Astrocyte of the cerebellum (primary cell): ENCODE measurements around the gene EML2.

ENCODE experiments used
- DNase-seq: peaks from one replicate; pipeline ENCODE4 v3.0.0-alpha.2; 2011; ENCODE audit warnings: low read depth
- H3K4me3 ChIP-seq: 2 replicates; pipeline ENCODE4 v1.5.1; 2011; ENCODE audit warnings: mild to moderate bottlenecking, low read depth, low read length, moderate library complexity
- in situ Hi-C: cut with HindIII; loops from 2 replicates; pipeline ENCODE4 v1.10.0; 2017; ENCODE audit warnings: low sequenced_read_pairs
- TF ChIP-seq, protein P1 (sequence below): IDR thresholded peaks from 2 replicates; pipeline ENCODE4 v1.5.1; 2012; ENCODE audit warnings: low read length, low read depth, moderate library complexity, mild to moderate bottlenecking; ENCODE audit errors: missing control alignments

EML2 gene

DNA sequence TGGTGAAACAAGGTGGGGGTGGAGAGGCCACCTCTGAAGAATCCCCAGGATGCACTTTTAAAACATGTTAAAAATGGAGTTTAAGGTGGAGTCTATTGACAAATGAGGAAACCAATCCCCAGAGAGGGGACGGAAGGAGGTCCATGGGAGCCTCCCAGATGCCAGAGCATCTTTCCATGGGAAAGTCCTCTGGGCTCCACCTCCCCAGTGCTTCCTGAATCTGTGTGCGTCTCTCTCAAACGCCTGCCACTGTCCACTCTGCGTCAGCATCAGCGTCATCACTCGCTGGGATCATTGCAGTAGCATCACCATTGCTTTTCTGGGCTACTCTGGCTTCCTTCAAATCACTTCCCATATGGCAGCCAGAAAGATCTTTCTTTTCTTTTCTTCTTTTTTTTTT lies 43.4 kb downstream of the EML2 start:
- H3K4me3 ChIP-seq = no peak overlapping the region
- TF ChIP-seq, protein P1, sequence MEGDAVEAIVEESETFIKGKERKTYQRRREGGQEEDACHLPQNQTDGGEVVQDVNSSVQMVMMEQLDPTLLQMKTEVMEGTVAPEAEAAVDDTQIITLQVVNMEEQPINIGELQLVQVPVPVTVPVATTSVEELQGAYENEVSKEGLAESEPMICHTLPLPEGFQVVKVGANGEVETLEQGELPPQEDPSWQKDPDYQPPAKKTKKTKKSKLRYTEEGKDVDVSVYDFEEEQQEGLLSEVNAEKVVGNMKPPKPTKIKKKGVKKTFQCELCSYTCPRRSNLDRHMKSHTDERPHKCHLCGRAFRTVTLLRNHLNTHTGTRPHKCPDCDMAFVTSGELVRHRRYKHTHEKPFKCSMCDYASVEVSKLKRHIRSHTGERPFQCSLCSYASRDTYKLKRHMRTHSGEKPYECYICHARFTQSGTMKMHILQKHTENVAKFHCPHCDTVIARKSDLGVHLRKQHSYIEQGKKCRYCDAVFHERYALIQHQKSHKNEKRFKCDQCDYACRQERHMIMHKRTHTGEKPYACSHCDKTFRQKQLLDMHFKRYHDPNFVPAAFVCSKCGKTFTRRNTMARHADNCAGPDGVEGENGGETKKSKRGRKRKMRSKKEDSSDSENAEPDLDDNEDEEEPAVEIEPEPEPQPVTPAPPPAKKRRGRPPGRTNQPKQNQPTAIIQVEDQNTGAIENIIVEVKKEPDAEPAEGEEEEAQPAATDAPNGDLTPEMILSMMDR = no peak
- DNase-seq = no peak
- in situ Hi-C loops = no loop called here

DNA sequence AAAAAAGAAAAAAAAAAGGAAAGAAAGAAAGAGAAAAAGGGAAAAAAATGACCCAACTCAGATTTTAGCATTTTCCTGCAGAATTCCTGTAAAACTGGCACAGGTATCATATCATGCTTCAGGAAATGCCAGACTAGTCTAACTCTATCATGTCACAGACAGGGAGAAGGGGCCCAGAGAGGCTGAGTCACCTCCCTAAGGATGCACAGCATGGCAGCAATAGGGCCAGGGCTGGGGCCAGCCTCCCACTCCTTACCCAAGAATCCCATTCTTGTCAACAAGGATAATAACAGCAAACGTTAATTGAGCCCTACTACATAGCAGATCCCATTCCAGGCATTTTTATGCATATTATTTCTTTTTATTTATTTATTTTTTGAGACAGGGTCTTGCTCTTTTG lies 45.7 kb downstream of the EML2 start:
- no peak for DNase-seq
- in situ Hi-C loops = no loop called here
- no peak overlapping the region for H3K4me3 ChIP-seq
- TF ChIP-seq, protein P1 = no peak

DNA sequence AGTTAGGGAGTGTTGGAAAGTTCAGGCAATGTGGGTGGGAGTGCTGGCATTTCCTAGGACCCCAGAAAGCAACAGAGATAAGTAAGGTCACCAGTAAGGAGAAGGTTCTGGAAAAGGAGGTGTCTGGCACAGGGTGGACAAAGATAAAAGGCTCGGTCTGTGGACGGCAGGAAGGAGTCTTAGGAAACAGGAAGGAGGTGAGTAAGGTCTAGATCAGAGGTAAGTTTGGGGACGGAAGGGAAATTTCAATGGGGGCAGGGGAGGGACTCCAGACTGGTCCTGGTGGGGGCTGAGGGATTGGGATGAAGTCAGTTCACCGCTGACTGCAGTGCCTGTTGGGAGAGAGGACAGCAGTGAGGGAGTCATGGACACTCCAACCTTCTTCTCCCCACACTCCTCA lies 46.8 kb downstream of the EML2 start:
- in situ Hi-C loops = no loop called here
- DNase-seq = no peak
- TF ChIP-seq, protein P1 = no peak
- H3K4me3 ChIP-seq = no peak overlapping the region

DNA sequence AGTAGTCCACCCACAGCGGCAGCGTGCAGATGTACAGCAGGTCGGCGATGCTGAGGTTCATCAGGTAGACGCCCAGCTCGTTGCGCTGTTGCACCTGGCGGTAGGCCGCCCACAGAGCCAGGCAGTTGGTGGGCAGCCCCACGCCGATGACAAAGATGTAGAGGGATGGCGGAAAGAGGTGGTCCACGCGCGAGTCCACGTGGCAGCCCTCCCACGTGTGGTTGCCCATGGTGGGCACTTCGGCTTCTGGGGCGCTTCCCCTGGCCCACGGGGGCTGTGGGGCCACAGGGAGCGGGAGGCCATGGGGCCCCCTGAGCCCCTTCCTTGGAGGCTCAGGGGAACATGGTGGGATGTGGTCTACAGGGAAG lies 47.6 kb downstream of the EML2 start:
- H3K4me3 ChIP-seq = no peak overlapping the region
- in situ Hi-C loops = no loop called here
- no peak for DNase-seq
- TF ChIP-seq, protein P1 = no peak

DNA sequence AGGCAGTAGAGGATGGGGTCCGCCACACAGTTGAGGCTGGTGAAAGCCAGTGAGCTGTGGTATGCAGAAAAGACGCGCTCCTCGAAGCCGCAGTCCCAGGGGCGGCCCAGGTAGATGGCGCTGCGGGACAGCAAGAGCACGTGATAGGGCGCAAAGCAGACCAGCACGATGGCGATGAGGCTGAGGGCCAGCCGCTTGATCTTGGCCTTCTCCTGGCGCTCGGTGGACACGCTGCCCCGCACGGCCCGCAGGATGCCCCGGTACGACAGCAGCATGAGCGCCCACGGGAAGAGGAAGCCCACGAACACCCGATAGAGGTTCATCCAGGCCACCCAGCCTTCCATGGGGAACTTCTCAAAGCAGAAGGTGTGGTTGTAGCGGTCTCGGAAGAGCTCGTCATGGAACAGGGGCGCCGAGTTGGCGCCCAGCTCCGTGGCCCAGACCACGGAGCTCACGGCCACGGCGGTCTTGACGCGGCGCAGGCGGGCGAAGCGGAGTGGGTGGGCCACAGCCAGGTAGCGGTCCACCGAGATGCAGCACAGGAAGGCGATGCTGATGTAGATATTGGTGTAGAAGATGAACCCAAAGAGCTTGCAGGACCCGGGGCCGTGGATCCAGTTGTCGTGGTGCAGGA lies 48.1 kb downstream of the EML2 start:
- no peak for DNase-seq
- TF ChIP-seq, protein P1 = peak; percentile 20
- H3K4me3 ChIP-seq = no peak overlapping the region
- in situ Hi-C loops = no loop called here

DNA sequence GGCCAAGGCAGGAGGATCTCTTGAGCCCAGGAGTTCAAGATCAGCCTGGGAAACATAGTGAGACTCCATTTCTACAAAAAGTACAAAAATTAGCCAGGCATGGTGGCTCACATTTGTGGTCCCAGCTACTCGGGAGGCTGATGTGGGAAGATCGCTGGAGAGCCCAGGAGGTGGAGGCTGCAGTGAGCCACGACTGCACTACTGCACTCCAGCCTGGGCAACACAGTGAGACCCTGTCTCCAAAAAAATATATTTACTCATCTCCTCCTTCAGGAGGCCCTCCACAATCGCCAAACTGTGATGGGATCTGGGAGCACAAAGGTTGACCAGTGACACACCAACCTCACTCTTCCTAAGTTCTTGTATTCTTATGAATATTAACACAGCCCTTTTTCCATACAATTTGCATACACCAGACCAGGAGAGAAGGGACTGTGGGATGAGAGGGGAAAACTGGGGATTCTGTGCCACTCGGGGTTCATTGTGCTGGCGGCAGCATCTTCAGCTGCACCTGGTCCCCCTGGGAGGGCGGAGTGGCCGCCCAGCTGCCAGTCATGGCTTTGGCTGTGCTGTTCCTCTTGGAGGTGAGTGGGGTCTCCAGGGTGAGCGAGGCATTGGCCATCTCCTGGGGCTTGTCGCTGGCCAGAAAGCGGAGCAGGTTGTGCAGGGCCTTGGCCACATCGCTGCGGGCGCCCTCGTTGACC lies 48.7 kb downstream of the EML2 start:
- no peak overlapping the region for H3K4me3 ChIP-seq
- in situ Hi-C loops = no loop called here
- TF ChIP-seq, protein P1 = no peak
- no peak for DNase-seq
